Forelimb muscle (tissue), 1 donor: ENCODE results near the gene CNTN3. TPM values are rescaled to one million over a fixed set of nuclear protein-coding genes. Genes with fewer than 3 reads are reported as not detected.

Experiments used
- DNase-seq: peaks from one replicate; pipeline ENCODE4 v3.0.0-alpha.2; 2013; ENCODE audit warnings: low read depth
- polyA plus RNA-seq: library from polyadenylated mRNA; unstranded; fragments of 120-200 nt; gene quantifications from one replicate; pipeline ENCODE4 v1.2.1, GENCODE V29; 2013; ENCODE audit not compliant: insufficient read length

CNTN3 gene
- polyA plus RNA-seq, result 4.9 TPM

DNA sequence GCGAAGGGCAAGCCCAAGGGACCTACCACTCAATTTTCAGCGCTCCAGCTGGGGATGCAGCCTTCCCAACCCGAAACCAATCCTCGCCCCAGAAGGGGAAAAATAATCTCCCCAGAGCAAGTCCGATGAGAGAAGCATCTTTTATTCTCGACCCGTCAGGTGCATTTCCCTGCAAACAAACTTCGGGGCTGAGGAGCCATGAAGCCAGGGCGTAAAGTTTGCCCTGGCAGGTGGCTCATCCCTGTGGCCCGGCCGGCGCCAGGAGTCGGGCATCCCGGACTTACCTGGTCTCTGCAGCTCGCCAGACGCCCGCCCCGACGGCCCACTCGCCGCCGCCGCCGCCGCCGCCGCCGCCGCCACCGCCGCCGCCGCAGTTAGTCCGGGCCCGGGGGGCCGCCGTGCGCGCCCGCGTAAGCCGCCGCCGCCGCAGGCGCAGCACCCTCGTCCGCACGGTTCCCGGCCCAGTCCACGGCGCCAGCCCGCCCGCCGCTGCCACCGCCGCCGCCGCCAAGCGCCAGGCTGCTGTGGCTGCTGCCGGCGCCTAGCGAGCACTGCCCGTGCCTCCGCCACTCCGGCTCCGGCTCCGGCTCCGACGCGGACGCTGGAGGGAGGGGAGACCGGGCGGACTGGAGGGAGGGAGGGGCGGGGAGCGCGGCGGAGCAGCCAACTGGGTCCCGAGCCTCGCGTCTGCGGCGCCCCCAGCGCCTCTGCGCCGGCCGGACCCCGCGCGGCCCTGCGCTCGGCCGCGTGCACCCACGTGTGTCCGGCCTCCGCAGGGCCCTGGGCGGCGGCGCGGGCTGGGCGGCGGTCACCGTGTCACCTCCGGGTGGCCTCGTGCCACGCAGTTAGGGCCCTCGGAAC lies at the start of gene CNTN3:
Gene CNTN3 (minus strand): TSS at position 553 of the 861 bp plus-strand sequence. CDS start 93,547 bp downstream, outside the sequence.
- DNase-seq, result peak; percentile 4

DNA sequence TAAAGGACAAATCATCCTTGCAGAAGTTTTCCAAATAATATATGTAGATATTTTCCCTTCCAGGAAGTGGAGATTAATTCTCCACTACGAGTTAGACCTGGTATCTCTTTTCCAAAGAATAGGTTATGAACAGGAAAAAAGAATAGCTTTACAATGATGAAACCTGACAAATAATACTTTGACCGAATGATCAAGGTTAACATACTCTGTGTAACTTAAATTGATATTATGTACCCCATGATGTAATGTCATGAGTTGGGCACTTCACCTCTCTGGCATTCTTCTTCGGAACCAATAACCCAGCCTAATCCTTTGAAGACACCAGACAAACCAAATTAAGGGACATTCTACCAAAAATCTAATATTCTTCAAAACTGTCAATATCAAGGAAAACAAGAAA lies 48.7 kb upstream of the CNTN3 start:
- DNase-seq, result no peak

DNA sequence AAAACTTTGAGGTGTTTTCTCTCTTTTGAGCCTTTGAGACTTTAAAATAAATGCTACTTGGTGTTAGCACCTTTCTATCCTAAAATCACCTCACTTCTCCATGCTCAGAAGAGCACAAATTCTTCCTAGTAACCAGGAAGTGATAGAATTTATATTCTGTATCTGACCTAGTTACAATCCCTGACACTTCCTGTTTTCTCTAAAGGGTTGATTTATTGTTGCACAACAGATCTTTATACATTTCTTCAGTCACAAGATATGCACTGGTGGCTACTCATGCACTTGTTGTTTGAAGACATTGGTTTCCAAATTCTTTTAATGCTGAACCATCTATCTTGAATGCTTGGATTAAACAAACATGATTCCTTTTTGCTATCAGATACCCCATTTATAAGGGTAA lies 47.2 kb upstream of the CNTN3 start:
- DNase-seq, result no peak

DNA sequence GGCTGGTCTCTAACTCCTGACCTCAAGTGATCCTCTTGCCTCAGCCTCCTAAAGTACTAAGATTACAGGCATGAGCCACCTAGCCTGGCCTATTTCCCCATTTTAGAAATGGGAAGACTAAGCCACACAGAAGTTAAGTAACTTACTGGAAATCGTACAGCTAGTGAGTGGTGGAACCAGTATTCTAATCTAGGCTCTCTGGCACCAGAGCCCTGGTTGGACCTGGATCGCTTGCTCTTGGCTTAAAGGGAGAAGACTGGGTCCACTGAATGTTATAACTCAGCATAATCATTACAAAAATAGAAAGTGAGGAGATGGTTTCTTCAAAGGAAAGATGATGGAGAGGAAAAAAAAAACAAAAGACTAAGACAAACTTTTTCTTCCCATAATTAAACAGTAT lies 37.4 kb upstream of the CNTN3 start:
- DNase-seq, result no peak

DNA sequence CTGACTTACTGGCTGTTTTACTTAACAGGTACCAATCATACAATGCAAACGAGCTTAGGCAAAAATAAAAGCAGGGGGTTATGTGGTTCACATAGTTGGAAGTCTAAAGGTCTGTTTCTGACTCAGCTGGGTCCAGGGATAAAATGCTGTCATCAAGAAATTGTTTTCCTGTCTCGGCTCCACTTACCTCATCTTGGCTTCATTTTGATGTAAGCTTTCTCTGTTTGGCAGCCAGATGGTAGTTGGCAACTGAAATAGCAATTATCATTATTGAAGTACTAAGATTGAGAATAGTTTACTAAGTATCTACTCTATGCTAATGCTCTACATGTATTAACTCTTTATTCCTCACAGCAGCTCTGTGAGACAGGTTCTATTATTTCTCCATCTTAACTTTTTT lies 36.8 kb upstream of the CNTN3 start:
- no peak for DNase-seq

DNA sequence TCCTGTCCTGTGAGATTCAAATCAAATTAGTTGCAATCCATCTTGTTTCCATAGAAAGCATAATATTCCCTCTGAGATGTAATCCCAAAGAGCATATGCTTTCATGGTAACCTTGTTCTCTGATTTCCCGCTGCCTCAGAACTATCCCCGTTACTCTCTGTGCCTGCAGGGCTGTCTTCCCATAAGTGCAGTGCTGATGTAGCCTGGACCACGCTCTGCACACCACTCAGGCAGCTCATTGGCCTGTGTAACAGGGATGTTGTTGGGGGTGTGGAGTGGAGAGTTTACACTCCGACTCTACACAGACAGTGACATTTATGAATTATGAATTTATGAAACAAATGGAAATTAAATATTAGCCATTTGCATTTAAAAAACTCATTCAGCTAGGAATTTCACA lies 33.6 kb upstream of the CNTN3 start:
- DNase-seq, result no peak

DNA sequence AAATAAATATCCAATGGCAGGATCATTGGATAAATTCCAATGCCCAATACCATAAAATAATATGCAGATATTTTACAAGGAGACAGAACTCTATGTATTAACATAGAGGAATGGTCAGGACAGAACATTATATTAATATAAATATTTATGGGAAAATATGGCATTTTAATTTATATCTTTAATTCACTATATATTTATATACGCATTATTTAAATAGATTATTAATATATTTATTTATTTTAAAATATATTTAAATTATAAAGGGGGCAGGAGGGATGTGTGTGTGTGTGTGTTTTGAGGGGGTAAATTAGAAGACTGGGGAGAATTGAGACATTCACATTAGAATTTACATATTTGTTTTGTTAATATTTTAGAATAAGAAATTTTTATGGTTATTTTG lies 31.6 kb upstream of the CNTN3 start:
- DNase-seq, result no peak

DNA sequence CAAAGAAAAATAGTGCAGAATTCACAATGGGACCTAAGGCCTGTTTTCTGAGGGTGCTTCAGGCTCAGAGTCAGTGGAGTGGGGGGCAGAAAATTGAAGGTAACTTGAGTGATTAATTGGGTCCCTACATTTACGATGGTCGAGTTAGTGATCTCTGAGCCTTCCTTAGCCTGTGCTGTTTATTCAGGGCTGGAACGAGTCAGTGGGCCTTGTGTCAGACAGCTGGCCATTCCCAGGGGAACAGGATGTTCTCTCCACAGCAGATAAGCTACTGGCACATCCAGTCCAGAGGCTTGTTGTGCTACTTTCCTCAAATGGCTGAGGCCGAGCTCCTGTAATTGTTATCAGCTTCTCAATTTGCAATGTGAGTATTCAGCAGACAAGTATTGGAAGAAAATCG lies 29.2 kb upstream of the CNTN3 start:
- no peak for DNase-seq

DNA sequence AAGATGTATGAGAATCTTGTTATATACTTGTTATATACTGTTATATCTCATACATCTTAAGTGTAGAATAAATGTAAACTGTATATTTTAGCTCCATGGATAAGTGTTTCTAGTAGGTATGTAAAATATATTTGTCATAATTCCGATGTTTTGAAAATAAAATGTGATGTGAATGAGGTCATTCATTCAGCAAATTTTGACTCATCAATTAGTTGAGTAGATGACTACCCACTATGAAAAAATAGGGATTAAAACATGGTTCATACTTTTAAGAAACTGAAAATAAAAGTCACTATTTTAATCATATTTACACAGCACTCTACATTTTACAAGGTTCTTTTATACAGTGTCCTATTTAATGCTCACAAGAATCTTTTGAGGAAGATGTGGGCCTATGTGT lies 28.4 kb upstream of the CNTN3 start:
- DNase-seq, result no peak

DNA sequence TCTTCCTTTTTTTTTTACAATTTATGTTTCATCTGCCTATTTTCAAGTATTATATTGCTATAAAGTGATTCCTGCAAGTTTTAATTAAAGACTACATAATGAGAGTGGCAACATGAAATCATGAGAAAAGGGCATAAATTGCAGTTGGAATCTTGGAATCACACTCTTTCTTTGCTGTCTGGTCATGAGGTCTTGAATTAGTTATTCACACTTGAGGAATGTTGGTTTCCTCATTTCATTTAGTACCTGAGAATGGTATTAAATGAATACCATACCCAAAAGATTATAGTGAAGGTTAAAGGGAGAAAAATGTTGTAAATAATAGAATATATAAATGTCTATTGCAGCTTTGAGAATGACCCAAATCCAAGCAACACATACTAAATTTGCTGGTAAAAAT lies 25.8 kb upstream of the CNTN3 start:
- no peak for DNase-seq

DNA sequence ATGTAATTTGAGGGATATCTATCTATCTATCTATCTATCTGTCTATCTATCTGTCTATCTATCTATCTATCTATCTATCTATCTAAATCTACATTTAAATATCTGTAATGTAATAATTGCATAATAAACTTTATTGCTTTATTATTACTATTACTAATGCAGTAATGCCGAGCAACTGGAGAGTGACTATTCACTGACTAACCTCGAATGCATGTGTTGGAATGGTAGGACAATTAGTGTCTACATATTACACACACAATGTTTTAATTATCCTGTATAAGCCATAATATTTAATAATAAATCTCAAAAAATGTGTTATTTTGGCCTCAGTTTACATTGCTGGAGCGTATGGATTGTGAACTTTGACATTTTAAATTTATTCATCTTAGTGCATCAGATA lies 25.2 kb upstream of the CNTN3 start:
- no peak for DNase-seq

DNA sequence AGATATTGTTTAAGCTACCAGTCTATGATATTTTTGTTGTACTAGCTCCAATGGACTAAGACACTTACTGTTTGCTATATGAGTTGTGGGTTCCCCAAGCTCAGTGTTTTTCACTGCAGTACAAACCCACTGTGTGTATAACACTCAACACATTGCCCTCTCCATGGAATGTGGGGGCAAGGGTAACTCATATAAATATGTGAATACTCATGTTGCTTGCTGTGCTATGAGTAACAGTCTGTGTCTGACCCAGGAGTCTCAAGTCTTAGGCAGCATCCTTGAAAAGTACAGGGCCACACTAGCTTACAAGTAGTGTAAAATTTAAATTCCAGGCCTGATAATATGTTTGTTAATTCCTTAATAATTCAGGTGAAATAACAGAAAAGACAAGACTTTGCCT lies 22.5 kb upstream of the CNTN3 start:
- DNase-seq, result no peak

DNA sequence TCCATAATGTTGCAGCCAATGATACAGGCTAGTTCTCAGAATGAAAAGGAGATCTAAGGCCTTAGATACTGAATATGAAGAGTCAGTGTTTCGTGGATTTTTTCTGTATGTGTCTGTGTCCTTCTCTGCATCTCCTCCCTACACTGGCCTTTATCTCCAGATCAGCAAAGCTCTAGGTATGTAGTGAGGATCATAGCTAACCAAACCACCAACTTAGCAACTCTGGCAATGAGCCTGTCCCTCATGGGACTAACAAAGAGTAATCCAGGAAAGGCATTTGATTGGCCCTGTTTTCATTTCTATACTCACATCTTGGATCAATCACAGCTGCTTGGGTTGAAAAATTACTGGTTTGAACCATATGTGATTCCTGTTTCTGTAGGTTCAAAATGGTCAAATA lies 18.6 kb upstream of the CNTN3 start:
- DNase-seq, result no peak

DNA sequence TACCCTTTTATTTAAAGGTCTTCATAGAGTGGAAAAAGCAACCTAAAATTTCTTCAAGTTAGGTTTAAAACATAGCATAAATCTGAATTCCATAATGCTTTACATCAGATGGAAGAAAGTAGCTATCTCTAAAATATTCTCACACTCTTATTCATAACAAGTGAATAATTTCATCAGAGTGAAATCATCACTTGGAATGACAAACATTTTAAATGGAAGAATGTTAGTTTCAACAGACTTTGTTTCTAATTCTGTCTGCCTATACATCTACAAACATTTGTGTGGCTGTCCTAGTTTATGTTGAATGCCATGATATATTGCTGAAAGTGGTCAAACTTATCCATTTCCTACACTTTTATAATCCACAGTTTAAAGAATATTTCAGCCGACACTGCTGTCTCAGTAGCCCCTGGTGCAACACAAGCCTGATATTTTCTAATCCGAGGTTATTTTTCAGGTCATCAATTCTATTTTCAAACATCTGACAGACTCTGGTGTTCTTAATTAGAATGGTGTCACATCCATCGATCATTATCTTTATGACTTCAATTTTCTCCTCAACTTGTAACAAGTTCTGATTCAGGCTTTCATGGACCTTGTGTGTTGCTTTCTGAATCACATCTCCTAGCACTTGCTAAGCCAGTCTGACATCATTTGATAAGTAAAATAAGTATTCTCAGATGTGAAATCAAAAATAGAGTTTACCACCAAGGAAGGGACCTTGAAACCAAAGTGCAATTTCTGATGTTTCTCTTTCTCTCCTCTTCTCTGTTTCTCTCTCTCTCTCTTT lies 17.1 kb upstream of the CNTN3 start:
- DNase-seq, result no peak

DNA sequence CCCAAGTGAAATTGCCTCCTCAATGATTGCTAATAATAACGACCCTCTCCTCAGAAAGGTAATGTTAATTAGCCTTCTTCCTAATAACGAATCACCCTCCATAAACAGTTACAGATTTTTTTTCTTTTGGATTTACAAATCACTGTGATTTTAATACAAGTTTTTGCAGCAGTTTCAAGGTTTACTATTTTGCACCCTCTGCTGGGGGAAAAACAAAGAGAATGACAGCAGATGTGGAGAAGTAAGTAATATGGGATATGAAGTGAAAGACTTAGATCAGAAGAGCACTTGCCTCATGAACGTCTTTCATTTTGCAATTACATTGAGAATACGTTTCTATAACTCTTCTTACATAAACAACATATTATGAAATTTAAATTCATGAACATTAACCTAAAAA lies 16.1 kb upstream of the CNTN3 start:
- DNase-seq, result peak; percentile 32

DNA sequence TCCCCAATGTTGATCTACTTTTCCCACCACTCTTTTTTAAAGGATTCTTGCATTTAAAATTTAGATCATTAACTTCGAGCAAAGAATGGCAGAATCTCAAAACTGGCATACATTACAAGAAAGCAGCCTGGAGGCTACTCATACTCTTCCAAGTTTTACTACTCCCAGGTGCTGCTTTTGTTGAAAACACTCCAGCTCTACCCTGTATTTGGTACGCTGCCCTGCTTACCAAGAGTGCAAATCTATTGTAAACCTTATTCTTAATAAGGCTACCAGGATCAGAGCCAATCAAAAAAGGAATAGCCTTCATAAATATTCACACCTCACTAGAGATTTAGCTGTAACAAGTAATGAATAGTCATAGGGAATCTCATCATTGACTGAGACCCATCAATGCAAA lies 11.6 kb upstream of the CNTN3 start:
- no peak for DNase-seq

DNA sequence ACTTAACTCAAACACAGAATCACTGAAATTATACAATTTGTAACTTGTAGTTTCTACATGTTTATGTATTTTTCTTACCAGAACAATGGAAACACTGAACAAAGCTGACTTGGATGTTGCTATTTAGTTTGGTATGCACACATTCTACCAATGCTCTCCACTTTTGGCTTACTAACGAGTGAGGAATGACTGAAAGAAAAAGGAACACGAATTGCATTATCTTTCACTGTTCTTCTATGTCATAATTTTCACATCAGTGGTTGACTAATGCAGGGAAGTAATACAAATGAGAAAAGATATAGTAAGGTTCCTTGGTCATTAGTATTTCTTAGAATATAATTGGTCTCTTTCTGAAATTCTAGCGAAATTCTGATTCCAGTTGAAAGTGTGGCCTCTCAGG lies 9.8 kb upstream of the CNTN3 start:
- DNase-seq, result no peak

DNA sequence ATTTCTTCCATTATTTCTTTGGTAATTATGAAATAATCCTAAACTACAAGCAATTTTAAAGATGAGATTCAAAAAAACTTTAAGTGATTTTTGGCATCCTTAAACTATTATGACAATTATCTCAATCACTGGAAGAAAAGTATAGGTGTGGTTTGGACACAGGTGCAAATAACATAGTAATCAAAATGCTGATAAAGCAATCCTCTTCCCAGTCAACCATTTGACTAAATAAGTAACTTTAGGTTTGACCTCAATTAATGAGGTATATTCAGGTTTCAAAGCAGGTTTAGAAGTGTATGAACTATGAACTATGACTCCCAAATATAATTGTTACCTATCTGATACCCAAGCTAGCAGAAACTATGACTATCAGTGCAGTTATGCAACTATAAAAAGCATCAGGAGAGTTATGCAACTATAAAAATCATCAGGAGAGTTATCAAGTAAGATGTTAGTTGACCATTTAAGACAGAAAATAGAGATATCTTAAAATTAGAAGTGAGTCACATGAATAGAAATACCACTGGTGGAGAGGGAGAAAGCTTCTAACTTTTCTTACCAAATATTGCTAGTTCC lies 8.9 kb upstream of the CNTN3 start:
- DNase-seq, result no peak

DNA sequence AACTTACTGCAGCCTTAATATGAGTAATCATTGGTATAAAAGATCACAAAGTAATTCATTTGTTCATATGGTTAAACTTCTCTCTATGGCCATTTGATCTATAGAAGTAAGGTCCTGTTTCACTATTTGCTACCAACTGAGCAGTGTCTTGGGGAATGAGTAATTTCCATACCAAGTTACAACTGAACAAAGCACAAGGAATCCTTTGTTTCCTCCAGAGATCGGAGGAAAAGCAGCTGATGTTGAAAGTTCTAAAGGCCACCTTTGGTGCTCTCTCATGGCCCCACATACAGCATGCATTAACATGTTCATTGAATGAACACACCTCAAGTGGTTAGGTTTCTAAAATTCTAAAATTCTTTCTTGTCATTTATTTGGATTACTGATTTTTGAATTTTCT lies 7.1 kb upstream of the CNTN3 start:
- no peak for DNase-seq

DNA sequence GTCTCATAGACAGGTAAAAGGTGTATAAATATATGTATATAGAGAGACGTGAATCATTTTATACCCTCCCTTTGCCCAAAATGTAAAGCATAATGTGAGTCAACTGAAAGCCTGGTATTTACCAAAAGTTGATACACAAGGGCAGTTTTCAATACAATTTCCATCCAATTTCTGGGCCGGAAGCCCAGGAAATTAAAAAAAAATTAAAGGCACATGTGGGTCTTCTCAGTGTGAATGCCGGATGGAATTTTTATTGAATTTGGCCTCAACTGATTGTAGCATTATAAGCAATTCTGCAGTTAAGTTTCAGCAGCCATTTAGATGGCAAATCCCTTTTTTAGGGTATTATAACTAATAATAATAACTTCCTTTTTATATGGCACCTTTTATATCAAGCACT lies 3.3 kb upstream of the CNTN3 start:
- no peak for DNase-seq

DNA sequence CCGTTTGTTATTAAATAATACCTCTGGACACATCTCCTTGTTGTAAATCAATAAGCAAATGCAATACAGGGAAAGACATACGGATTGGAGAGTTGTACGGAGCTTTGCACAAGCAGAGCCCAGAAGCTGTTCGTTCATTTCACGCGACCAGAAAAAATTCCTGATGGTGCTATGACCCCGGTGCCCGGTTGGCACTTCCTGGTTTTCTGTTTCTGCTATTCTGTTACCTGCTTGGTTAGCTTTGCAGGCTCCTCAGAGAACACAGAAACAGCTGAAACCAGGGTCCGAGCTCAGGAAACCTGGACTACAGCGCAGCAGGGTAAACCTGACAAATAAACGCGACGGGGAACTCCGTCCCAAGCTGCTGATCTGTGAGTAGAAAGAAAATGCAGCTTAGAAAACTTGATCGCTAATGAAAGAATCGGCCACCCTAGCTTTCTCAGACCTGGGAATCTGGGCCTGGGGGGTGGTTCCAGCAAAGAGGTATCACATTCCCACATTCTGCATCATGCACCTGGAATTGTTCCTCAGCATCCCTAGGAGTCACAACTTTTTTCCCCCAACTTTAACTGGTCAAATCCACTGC lies 845 bp downstream of the CNTN3 start:
- DNase-seq, result no peak

DNA sequence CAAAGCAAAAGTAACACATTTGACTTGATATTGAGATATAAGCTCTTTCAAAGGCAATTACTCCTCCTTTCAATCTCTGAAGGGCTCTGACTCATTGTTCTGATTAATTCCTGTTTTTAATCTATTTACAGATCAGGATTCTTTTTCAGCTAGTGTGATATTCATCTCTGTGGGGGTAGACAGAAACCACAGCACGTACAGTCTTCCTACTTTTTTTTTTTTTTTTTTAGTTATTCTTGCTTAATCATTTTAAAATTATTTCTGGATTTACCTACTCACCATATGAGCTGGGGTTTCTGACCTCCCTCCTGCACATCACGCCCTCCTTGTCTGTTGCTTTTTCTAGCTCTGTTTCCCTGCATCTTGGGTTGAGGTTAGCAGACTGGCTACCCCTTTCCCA lies 1.4 kb downstream of the CNTN3 start:
- DNase-seq, result no peak
